ACC112 (cell line): ENCODE measurements around the gene CDC37L1.

Experiments
- H2AFZ ChIP-seq: fragments of 200-600 bp; sonication (generic); one replicate; pipeline ENCODE4 v1.6.0; 2017; ENCODE audit warnings: antibody characterized with exemption, low read length; ENCODE audit not compliant: unreplicated experiment
- H3K27ac ChIP-seq: fragments of 200-600 bp; sonication (generic); 2 replicates; pipeline ENCODE4 v1.5.1; 2014; ENCODE audit warnings: low read depth, mild to moderate bottlenecking, antibody characterized with exemption, low read length, moderate library complexity
- H3K27me3 ChIP-seq: fragments of 200-600 bp; sonication (generic); 2 replicates; pipeline ENCODE4 v1.6.1; 2014; ENCODE audit warnings: mild to moderate bottlenecking, antibody characterized with exemption, low read length, moderate library complexity, mixed read lengths; ENCODE audit not compliant: insufficient read depth
- H3K36me3 ChIP-seq: fragments of 200-600 bp; sonication (generic); 2 replicates; pipeline ENCODE4 v1.6.1; 2016; ENCODE audit warnings: mild to moderate bottlenecking, antibody characterized with exemption, low read length, moderate library complexity, mixed read lengths; ENCODE audit not compliant: insufficient read depth
- H3K4me1 ChIP-seq: fragments of 200-600 bp; sonication (generic); one replicate; pipeline ENCODE4 v1.6.1; 2016; ENCODE audit warnings: low read length, mixed read lengths; ENCODE audit not compliant: insufficient read depth, unreplicated experiment, control insufficient read depth
- H3K4me3 ChIP-seq: fragments of 200-600 bp; sonication (generic); 2 replicates; pipeline ENCODE4 v1.5.1; 2014; ENCODE audit warnings: mild to moderate bottlenecking, low read depth, low read length
- H3K79me2 ChIP-seq: fragments of 200-600 bp; sonication (generic); one replicate; pipeline ENCODE4 v1.6.0; 2016; ENCODE audit warnings: low read length; ENCODE audit not compliant: control insufficient read depth, unreplicated experiment, insufficient read depth

The CDC37L1 gene

GRCh38 chr9:4738866-4739586 is 59.7 kb downstream of the CDC37L1 start:
- Histone ChIP-seq H2AFZ (no peak overlapping the region), H3K27me3 (no peaks in the 10 kb centered on the region), H3K4me3 (peak overlapping the region; percentile 95), H3K27ac (no peak overlapping the region), H3K4me1 (peaks cover 11% of the 10 kb centered on the region), H3K79me2 (peaks cover 43% of the 10 kb centered on the region), H3K36me3 (peaks cover 6% of the 10 kb centered on the region; the same call in 1 of the 2 replicates)

- H2AFZ ChIP-seq: peak overlapping the region; percentile 52
- no peaks in the 10 kb centered on the region for H3K27me3 ChIP-seq
- H3K79me2 ChIP-seq: peaks cover 36% of the 10 kb centered on the region
- H3K27ac ChIP-seq: peak overlapping the region; percentile 23; the same call in 1 of the 2 replicates
- peaks cover 11% of the 10 kb centered on the region for H3K4me1 ChIP-seq
- H3K4me3 ChIP-seq: peak overlapping the region; percentile 95
- H3K36me3 ChIP-seq: peaks cover 4% of the 10 kb centered on the region; the same call in 1 of the 2 replicates
Observed at GRCh38 chr9:4739587-4740387, 60.4 kb downstream of the CDC37L1 start.

- Histone ChIP-seq H3K27me3 (no peaks in the 10 kb centered on the region), H2AFZ (peak overlapping the region; percentile 52), H3K4me1 (peaks cover 11% of the 10 kb centered on the region), H3K4me3 (peak overlapping the region; percentile 95), H3K27ac (peak overlapping the region; percentile 23; the same call in 1 of the 2 replicates), H3K36me3 (peaks cover 4% of the 10 kb centered on the region; the same call in 1 of the 2 replicates), H3K79me2 (peaks cover 35% of the 10 kb centered on the region)
Observed at GRCh38 chr9:4740388-4740637, 60.9 kb downstream of the CDC37L1 start.

- Histone ChIP-seq H3K79me2 (peaks cover 35% of the 10 kb centered on the region), H3K4me1 (peaks cover 11% of the 10 kb centered on the region), H3K36me3 (peaks cover 4% of the 10 kb centered on the region; the same call in 1 of the 2 replicates), H3K27ac (peak within 1 kb of the TSS; percentile 23; the same call in 1 of the 2 replicates), H3K27me3 (no peaks in the 10 kb centered on the region), H3K4me3 (peak within 1 kb of the TSS; percentile 95), H2AFZ (peak within 1 kb of the TSS; percentile 95)
Observed at GRCh38 chr9:4740638-4741364, 61.4 kb downstream of the CDC37L1 start, which contains the start of gene AK3. TSS of gene AK3 (minus strand) at chr9:4741202. CDS start at chr9:4741087, 115 bp downstream.

GRCh38 chr9:4741365-4742089 is 62.2 kb downstream of the CDC37L1 start:
- H2AFZ ChIP-seq: peak overlapping the region; percentile 95
- H3K4me3 ChIP-seq: peak overlapping the region; percentile 95
- H3K27me3 ChIP-seq: no peaks in the 10 kb centered on the region
- no peak overlapping the region for H3K27ac ChIP-seq
- peaks cover 11% of the 10 kb centered on the region for H3K4me1 ChIP-seq
- H3K36me3 ChIP-seq: peaks cover 4% of the 10 kb centered on the region; the same call in 1 of the 2 replicates
- H3K79me2 ChIP-seq: peaks cover 30% of the 10 kb centered on the region

GRCh38 chr9:4742246-4742645 is 62.9 kb downstream of the CDC37L1 start:
- Histone ChIP-seq H3K36me3 (peaks cover 3% of the 10 kb centered on the region; the same call in 1 of the 2 replicates), H2AFZ (no peak overlapping the region), H3K79me2 (peaks cover 25% of the 10 kb centered on the region), H3K4me1 (peaks cover 11% of the 10 kb centered on the region), H3K27ac (no peak overlapping the region), H3K4me3 (peak overlapping the region; percentile 95; the same call in 1 of the 2 replicates), H3K27me3 (no peaks in the 10 kb centered on the region)

- H2AFZ ChIP-seq: no peak overlapping the region
- peaks cover 7% of the 10 kb centered on the region for H3K4me1 ChIP-seq
- H3K27ac ChIP-seq: peak overlapping the region; percentile 35
- no peaks in the 10 kb centered on the region for H3K36me3 ChIP-seq
- no peaks in the 10 kb centered on the region for H3K27me3 ChIP-seq
- no peak overlapping the region for H3K4me3 ChIP-seq
- H3K79me2 ChIP-seq: peaks cover 16% of the 10 kb centered on the region
Observed at GRCh38 chr9:4743131-4743875, 63.9 kb downstream of the CDC37L1 start.

GRCh38 chr9:4746278-4747030 is 67.1 kb downstream of the CDC37L1 start:
- no peak overlapping the region for H2AFZ ChIP-seq
- no peaks in the 10 kb centered on the region for H3K27me3 ChIP-seq
- H3K36me3 ChIP-seq: no peaks in the 10 kb centered on the region
- no peaks in the 10 kb centered on the region for H3K79me2 ChIP-seq
- no peaks in the 10 kb centered on the region for H3K4me1 ChIP-seq
- H3K27ac ChIP-seq: no peak overlapping the region
- H3K4me3 ChIP-seq: no peak overlapping the region

- no peak overlapping the region for H2AFZ ChIP-seq
- H3K36me3 ChIP-seq: no peaks in the 10 kb centered on the region
- no peaks in the 10 kb centered on the region for H3K4me1 ChIP-seq
- no peaks in the 10 kb centered on the region for H3K27me3 ChIP-seq
- no peaks in the 10 kb centered on the region for H3K79me2 ChIP-seq
- no peak overlapping the region for H3K27ac ChIP-seq
- no peak overlapping the region for H3K4me3 ChIP-seq
Observed at GRCh38 chr9:4748612-4749011, 69.2 kb downstream of the CDC37L1 start.
